Adrenal gland (tissue), 12 donors: ENCODE measurements around the gene BMP8A. TPM values are rescaled to one million over a fixed set of nuclear protein-coding genes. Genes with fewer than 3 reads are reported as not detected.

Source experiments
- DNase-seq, 7 donors: peaks; one replicate each; pipeline ENCODE4 v3.0.0-alpha.2; 2019 to 2020
- H3K27ac ChIP-seq, 5 donors: fragments of 200-600 bp; sonication (generic) in 4 of 5; 1 replicate in 3 of 5; 2 replicates in 2 of 5; pipeline versions ENCODE4 v1.5.1 to v1.8.0; 2016 to 2020; ENCODE audit warnings: mild to moderate bottlenecking in 1 of 5
- H3K27me3 ChIP-seq: fragments of 200-600 bp; 2 replicates; pipeline ENCODE4 v1.8.0; 2021
- H3K36me3 ChIP-seq, 2 donors: fragments of 200-600 bp; replicated peaks in 1 of 2; 1 replicate in 1 of 2; 2 replicates in 1 of 2; pipeline versions ENCODE4 v1.5.1 to v1.8.0; 2018 to 2022
- H3K4me1 ChIP-seq, 2 donors: fragments of 200-600 bp; replicated peaks in 1 of 2; 1 replicate in 1 of 2; 2 replicates in 1 of 2; pipeline versions ENCODE4 v1.5.1 to v1.8.0; 2018 to 2021
- H3K4me3 ChIP-seq, 4 donors: fragments of 200-600 bp; sonication (generic) in 3 of 4; one replicate each; pipeline ENCODE4 v1.5.1; 2016 to 2018
- H3K9me3 ChIP-seq, 3 donors: fragments of 200-600 bp; sonication (generic) in 1 of 3; replicated peaks in 1 of 3; 1 replicate in 2 of 3; 2 replicates in 1 of 3; pipeline versions ENCODE4 v1.5.1 to v1.8.0; 2016 to 2021
- CTCF ChIP-seq, 6 experiments: fragments of 450-650 bp in 4 of 6; fragments of 200-600 bp in 2 of 6; sonication (generic) in 1 of 6; IDR thresholded peaks; 1 replicate in 5 of 6; 2 replicates in 1 of 6; pipeline versions ENCODE4 v1.5.1 to v1.8.0; 2016 to 2021; ENCODE audit warnings: antibody characterized with exemption in 6 of 6, mild to moderate bottlenecking in 2 of 6, moderate library complexity in 1 of 6
- POLR2A ChIP-seq, 2 donors: fragments of 450-650 bp; IDR thresholded peaks; one replicate each; pipeline ENCODE4 v1.6.1; 2017; ENCODE audit warnings: antibody characterized with exemption in 2 of 2, mild to moderate bottlenecking in 2 of 2, moderate library complexity in 1 of 2
- WGBS, 4 donors: extraction: QIAGEN DNeasy Blood & Tissue Kit in 2 of 4; methylation state at CpG; one replicate each; pipeline versions ENCODE4 v1.1.5 to v1.1.7; 2013 to 2017; 5-methylcytosine and 5-hydroxymethylcytosine counted together
- intact Hi-C, 2 donors: fragments of 100-400 bp; cut with DNase I; formaldehyde crosslinking; loops; one replicate each; pipeline versions ENCODE4 v1.14.1 to v1.15.0; 2022 to 2023
- polyA plus RNA-seq, 3 donors: library from polyadenylated mRNA; stranded (reverse); fragments of 200-250 nt in 2 of 3; fragments of 350-450 nt in 1 of 3; fragmentation: Illumina TruSeq in 1 of 3; extraction: RNeasy Lipid Tissue Mini Kit (QIAGEN cat#74804) in 1 of 3; gene quantifications; one replicate each; pipeline ENCODE4 v1.2.3, GENCODE V29; 2013 to 2014
- total RNA-seq, 9 donors: library from RNA; depleted of rRNA in 4 of 9; stranded (reverse); fragments of >200 nt in 4 of 9; fragments of 120-200 nt in 1 of 9; fragmentation: NEBNext Ultra II Directional in 1 of 9; extraction: Animal tissue kit (Norgen Biotek cat#: 25700) in 1 of 9; gene quantifications; one replicate each; pipeline versions ENCODE4 v1.1.0 to v1.2.4, GENCODE V29; 2013 to 2023
- donor health status: healthy with polysubstance abuse.
- donor health status: Bipolar disorder and iron deficiency.
- donor health status: DM: yes; HTN: yes; CAD: no.
- donor health status: DM: no; HTN: no; CAD: no.
- donor health status: DM: no; HTN: no; CAD: no.
- donor health status: DM: yes; HTN: yes; CAD: no.

The BMP8A gene
- total and polyA plus RNA-seq, 12 donors = 0.09 to 1.7 (median 0.55) TPM; not detected in 1

GRCh38 chr1:39507230-39507928 is 15.9 kb downstream of the BMP8A start:
- no peaks in the 10 kb centered on the region for H3K4me1 ChIP-seq
- no peaks in the 10 kb centered on the region for H3K36me3 ChIP-seq
- no peaks in the 10 kb centered on the region for H3K9me3 ChIP-seq
- no peak for DNase-seq
- H3K4me3 ChIP-seq = no peak overlapping the region
- H3K27me3 ChIP-seq = no peaks in the 10 kb centered on the region
- TF ChIP-seq CTCF (IDR thresholded peaks at IDR 0.05) = no peak
- TF ChIP-seq POLR2A (IDR thresholded peaks at IDR 0.05) = no peak
- WGBS, 4 donors = 70 to 82% (median 79%) methylated on average over 10 to 14 of the region's 14 CpGs
- intact Hi-C loops = no loop called here
- H3K27ac ChIP-seq = no peak overlapping the region

GRCh38 chr1:39508266-39508665 is 16.8 kb downstream of the BMP8A start:
- 71 to 97% (median 78%) methylated on average over 6 of the region's 6 CpGs for WGBS, 4 donors
- H3K4me1 ChIP-seq = no peaks in the 10 kb centered on the region
- no peaks in the 10 kb centered on the region for H3K27me3 ChIP-seq
- no peak overlapping the region for H3K4me3 ChIP-seq
- H3K36me3 ChIP-seq = no peaks in the 10 kb centered on the region
- no peaks in the 10 kb centered on the region for H3K9me3 ChIP-seq
- intact Hi-C loops = no loop called here
- no peak for DNase-seq
- H3K27ac ChIP-seq = no peak overlapping the region
- TF ChIP-seq CTCF (IDR thresholded peaks at IDR 0.05) = no peak
- no peak for TF ChIP-seq POLR2A (IDR thresholded peaks at IDR 0.05)

GRCh38 chr1:39508857-39509305 is 17.4 kb downstream of the BMP8A start:
- 61 to 81% (median 76%) methylated on average over 3 to 11 of the region's 11 CpGs for WGBS, 4 donors
- DNase-seq = no peak

More at GRCh38 chr1:39508857-39509305, 17.4 kb downstream of the BMP8A start:
- Histone ChIP-seq H3K9me3 (no peaks in the 10 kb centered on the region), H3K36me3 (no peaks in the 10 kb centered on the region), H3K4me1 (no peaks in the 10 kb centered on the region), H3K4me3 (no peak overlapping the region), H3K27ac (no peak overlapping the region), H3K27me3 (no peaks in the 10 kb centered on the region)
- intact Hi-C loops = no loop called here
- no peak for TF ChIP-seq CTCF (IDR thresholded peaks at IDR 0.05)
